NCI-H1417 treated with DMSO at 0.1 percent for 48 hours (cell line): ENCODE data around the gene PLEKHS1.
A peak's percentile ranks its signal among the peaks of the same experiment; 100 is the strongest.

ENCODE experiments used
- DNase-seq: peaks from one replicate; lab custom pipeline; 2025; lab: John Stamatoyannopoulos, UW

Gene PLEKHS1

DNA sequence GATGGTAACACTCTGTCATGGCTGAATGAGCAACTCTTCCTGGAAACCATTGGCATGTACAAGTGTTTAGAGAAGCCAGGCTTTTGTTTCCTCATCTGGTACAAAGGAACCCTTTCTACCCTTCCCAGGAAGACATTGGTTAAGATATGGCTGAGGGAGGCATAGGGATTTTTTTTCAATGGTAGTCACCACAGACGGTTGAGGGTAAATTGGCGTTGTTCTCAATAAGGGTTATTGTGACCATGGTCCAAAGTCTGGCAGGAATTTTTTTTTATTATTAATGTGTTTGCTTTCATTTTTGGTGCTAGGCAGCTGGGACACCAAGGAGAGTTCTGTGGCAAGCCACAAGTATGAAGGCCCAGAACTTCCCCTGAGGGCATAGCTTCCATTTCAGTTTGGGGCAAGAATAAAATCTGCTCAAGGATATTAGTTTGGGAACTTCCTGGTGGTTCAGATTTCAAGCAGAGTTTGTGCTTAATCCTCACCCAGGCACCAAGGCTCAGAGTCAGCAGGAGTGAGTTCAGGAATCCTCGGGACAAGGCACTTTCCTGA, at the start of gene PLEKHS1:
Gene PLEKHS1 (plus strand): TSS at position 502 of the 552 bp plus-strand sequence. CDS start 3,596 bp downstream, outside the sequence.
- DNase-seq, result no peak

DNA sequence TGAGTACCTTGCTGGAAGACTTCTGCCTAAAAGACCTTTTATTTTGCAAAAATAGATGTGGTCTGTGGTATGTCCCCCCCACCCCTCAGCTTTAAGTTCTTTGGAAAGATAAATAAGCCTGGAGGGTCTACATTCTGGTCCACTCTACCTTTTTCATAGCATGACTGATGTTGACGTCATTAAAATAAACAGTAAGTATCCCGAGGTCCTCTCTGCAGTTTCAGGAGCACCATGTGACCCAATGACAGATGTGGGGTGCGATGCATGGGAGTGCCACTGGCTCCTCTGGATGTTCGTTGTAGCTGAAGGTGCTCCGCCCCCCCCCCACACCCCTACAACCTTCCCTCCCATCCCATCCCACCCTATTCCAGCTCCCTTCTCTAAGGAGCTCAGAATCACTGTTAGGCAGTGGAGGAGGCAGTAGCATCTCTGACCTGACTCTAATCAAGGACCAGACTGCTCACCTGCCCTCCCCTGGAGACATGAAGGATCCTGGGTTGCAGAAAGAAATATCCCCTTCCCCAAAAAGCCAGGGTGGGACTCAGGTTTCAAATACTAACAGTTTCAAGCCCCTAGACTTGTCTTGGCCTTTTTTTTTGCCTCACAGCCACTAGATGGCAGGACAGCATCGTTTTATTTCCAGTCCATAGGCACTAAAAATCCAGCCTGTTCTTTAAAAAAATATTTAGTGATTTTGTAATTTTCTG, 46.7 kb upstream of the PLEKHS1 start:
- DNase-seq, result no peak

DNA sequence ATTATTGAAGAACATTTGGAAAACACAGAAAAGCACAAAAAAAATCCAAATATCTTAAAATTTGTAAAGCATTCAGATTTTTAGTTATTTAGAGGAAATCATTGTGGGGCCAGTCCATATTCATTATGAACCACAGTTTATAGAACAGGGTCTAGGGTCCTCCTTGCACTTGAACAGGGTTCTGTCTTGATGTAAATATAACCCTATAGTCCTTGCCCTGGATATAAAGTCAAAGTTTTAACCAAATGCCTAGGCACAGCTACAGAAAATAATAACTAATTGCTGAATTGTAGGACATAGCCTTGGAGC, 46.2 kb upstream of the PLEKHS1 start:
- DNase-seq, result no peak

DNA sequence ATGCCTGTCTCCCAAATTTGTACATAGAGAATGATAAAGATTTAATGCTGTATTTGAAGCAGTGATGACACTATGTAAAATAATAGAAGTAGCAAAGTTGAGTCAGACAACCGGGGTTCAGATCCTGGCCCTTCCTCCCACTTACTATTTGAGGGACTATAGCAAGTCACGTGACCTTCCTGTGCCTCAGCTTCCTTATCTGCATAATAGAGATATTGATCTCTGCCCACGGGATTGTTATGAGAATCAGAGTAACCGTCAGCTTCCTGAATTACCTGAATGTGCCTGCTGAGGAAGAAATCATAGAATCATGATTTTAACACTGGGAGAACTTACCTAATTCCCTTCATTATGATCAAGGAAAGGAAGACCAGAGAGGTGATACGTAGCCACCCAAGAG, 44.9 kb upstream of the PLEKHS1 start:
- no peak for DNase-seq

DNA sequence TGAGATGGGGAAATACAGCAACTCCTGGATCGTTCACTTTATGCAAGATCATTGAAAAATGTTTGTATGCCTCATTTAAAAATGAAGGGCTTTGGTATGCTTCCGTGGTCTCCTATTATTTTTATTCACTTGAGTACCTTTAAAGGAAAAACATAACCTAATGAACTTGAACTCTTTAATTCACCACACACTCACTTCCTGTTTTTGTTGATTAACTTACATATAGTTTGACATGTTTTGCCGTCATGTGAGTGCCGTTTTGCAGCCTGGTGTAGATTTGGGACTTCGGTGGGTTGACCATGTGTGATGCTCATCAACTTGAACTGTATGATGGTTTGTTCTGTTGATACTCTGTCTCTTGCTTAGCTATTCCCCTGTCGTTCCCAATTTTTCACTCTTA, 42.8 kb upstream of the PLEKHS1 start:
- no peak for DNase-seq

DNA sequence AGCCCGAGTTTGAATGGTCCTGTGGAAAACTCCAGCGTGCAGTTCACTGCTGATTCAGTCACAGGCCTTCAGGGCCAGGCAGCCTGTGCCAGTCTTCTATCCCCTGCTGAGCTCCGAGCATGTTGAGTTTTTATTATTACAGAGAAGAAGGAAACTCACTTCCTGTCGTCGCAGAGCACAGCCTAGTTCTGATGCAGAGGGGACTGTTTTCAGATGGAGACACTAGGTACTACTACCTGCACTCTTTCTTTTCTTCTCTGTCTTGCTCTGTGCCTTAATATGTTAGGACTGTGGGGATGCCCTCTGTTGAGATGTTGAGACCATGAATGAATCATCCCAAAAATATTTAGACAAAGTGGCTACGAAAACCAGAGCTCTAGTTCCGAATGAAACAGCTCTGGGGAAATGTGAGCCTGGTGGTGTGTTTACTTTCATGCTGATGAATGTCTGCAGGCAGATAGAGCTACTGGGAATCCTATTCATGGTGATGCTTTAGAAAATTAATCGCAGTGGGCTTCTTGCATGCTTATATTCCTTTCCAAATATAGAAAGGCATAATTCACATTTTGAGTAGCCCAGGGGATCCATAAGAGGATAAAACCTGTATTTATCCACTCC, 42.2 kb upstream of the PLEKHS1 start:
- DNase-seq, result peak; percentile 7

DNA sequence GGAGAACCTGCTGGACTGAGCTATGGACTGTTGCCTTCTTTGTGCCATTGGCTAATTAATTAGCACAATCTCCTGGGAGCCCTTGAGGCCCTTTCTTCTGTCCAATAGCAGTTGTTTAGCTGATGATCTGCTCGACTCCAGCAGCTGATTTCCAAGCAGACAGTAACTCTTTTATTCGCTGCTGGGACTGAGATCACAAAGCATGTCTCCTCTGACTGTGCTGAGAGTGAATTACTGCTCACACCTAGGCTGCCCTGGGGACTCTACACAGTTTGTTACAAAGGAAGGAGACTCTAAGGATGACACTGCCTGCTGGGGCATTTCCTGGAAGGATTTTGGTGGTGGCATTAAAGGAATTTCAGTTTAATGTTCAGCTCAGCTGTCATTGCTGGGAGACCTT, 40.3 kb upstream of the PLEKHS1 start:
- no peak for DNase-seq

DNA sequence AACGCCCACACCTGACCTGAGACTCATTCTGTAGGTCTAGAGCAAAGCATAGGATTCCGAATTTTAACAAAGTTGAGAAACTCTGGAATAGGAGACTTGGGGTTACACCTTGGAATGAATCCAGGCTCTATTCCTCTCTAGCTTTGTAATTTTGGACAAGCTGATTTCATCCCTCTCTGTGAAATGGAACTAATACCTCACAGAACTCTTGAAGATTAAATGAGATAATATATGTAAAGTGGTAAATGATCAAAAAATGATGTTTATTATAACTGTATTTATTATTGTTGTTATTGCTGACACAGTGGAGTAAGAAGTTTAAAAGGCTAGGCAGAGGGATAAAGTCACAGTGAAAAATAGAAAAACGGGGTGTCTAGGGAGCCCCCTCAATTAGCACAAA, 39.5 kb upstream of the PLEKHS1 start:
- DNase-seq, result no peak

DNA sequence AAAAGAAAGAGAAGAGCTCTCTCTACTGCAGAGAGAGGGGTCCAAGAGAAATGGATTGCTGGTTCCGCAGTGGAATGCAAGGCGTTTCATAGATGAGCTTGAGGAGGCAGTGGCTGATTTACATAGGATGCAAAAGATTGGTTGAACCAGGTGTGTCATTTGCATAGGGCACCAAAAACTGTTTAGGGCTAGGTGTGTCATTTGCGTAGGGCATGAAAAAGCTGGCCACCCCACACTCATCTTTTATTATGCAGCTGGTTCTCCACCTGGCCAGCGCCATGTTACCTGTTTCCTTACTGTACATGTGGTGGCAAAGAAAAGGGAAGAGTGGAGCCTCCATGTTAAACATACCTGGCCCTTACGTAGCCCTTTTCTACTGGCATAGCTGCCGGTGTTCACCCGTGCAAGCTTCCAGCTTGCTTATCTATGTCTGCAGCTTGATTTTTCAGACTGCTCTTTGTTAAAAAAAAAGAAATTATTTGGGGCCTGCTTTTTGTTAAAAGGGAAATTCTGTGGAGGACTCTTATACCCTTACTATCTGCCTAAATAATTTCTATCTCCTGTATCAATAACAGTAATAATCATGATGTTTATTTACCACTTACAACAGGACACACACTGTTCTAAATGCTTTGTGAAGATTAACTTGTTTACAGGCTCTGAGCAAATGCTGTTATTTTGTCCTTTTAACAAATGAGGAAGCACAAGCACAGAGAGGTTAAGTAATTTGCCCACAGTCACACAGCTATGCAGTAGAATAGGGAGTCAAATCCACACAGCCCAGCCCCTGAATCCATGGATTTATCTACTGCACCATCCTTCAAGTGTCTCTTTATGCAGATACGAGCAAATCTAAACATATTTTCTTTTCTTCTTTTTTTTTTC, 38.5 kb upstream of the PLEKHS1 start:
- DNase-seq, result no peak

DNA sequence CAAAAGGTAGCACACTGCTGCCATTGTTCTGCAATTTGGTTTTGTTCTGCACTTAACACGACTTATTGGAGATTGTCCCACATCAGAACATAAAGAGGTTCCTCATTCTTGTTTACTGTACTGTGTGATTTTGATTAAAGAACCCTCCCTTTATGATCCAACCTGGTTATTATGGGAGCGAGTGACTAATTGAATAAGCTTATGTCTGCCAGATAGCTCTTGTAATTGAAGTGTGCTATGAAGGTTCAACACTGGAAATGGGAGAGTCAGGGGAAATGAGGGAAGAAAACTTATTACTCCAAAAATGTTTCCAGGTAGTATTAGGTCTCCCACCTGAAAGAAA, 37.9 kb upstream of the PLEKHS1 start:
- no peak for DNase-seq

DNA sequence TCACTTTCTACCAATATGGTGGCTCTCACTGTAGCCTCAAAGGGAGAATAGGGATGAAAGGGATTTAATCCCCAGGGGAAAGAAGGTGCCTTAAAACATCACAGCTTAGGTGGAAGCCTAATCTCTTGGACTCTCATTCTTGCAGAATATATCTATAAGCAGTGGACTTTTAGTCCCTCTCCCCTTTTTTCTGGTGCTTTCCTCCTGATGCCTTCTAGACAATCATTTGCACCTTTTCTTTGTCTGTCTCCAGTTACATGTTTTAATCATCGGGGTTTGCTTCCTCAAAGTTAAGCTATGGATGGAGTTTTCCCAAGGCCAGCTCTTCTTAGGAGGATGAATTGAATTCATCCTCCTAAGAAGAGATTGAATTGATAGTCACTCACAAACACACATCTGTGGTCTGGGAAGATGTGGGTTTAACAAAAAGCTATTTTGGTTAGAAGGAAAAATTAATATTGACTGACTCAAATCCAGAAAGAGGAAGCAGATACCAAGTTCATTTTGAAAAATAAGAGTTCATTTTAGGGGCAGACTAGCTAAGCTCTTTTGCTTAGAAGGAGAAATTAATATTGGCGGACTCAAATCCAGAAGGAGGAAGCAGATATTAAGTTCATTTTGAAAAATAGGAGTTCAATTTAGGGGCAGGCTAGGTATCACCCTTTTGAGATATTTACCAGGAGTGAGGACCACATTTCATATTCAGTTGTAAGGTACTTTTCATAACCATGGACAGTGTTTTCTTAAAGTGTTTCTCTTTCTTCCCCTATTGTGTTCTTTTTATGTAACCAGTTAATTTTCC, 35.2 kb upstream of the PLEKHS1 start:
- no peak for DNase-seq

DNA sequence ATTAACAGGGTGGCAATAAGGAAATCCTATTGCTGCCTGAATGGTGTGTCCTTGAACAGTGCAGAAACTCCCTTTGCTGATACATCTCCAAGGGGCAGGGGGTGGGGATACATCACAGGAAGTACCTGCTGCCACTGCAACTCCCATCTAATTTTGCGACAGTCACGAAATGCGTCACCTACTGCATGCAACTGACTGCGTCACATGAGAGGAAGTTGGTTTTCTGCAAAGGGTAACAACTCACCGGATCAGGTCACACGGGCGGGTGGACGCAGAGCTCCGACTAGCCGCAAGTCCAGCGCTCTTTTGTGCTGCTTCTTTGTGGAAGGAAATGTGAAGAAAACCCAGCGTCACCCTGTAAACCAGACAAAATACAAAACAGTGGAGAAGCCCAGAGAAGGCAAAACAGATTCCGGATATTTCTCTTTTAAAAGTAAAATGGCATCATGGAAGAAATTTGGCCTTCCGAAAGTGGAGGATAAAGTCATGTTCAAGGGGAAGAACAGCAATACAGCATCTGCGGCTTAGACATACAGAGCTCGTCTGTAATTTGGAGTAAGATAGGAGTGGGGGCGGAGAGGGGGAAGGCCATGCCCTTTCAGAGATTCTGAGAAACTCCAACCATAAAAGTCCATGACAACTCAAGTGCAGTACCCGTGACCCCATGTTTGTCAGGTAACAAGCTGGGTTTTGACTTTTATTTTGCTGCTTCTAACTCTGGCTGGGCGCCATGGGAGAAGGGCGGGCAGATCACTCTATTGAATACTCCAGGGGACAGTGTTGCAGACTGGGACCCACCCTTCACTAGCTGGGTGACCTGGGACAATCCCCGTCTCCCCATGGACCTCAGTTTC, 32.3 kb upstream of the PLEKHS1 start:
- DNase-seq, result no peak

DNA sequence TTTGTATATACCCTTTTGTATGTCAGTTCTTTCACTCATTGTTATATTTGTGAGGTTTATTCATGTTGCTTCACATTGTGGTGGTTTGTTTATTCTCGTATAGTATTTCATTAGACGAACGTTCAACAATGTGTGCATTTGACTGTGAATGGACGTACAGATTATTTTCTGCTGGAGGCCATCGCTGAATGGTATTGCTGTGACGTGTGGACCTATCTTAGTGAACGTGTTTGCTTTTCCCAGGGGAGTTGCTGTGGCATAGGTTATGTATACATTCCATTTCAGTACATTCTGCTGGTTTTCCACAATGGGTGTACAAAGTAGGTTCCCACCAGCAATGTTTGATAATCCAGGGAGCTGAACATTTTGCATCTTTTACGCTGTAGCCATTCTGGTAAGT, 31.1 kb upstream of the PLEKHS1 start:
- no peak for DNase-seq

DNA sequence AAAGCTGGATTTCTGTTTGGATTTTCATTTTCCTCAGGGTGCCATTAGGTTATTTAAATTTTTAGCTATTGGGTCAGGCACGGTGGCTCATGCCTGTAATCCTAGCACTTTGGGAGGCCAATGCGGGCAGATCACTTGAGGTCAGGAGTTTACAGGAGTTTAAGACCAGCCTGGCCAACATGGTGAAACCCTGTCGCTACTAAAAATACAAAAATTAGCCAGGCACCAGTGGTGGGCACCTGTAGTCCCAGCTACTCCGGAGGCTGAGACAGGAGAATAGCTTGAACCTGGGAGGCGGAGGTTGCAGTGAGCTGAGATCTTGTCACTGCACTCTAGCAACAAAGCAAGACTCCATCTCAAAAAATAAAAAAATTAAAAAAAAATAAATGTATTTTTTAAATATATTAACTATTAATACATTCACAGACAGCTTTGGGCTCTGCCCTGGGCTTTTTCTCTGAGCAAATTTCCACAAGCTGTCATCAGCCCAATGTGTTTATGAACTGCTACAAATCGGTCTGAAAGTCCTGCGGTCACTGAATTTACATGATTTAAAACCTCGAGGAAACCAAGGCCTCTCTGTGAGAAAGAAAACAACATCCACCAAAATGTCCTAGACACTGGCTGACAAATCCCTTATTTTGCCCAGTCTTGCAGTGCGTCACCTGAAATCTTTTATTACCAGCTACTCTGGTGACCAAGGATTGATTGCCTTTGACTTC, 19.2 kb upstream of the PLEKHS1 start:
- DNase-seq, result no peak

DNA sequence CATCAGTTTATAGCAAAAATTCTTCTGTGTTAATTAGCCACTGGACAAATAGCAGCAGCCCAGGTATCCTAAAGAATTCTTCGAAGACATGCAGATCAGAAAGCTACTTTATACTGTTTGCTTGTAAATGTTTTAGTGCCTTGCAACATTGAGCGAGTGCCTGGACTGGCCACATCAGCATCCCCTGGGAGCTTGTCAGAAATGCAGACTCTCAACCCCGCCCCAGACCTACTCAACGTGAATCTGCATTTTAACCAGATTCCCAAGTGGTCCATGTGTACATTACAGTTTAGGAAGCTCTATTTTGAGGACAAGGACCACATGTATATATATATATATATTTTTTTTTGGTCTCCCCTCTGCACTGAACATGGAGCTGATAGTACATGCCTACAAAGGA, 18.5 kb upstream of the PLEKHS1 start:
- no peak for DNase-seq

DNA sequence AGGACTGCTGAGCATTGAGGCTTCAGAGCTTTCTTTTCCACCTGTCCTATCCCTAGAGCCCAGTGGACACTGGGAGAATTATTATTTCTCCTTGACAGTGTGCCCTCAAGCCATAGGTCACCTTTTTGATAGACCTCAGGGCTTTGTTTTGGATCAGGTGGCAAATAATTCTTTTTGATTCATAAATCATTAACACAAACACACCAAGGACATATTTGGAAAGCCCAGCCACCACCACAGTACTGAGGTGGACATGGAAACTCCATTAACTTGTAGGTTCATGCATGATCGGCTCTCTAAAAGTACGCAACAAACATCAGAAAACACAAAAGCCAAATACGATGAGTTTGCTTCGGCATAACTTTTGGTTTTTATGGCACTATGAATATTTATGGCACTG, 17.8 kb upstream of the PLEKHS1 start:
- DNase-seq, result no peak

DNA sequence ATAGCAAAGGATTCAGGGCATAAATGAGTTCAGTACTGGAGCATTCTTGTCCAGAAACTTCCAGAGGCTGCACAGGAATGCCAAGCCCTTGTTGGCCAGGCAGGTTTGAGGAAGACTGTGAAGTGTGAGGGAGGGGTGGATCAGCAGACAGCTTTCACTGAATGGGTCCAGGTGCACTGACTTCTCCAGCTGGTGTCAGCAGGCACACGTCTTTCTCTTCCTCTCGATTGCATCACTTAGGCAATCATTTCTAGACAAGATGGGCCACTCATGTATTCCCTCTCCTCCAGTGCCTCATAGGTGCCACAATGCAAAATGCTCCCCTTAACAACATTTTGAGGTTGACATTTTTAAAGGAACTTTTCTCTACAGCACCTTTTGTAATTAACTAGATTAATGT, 15.6 kb upstream of the PLEKHS1 start:
- DNase-seq, result peak; percentile 3

DNA sequence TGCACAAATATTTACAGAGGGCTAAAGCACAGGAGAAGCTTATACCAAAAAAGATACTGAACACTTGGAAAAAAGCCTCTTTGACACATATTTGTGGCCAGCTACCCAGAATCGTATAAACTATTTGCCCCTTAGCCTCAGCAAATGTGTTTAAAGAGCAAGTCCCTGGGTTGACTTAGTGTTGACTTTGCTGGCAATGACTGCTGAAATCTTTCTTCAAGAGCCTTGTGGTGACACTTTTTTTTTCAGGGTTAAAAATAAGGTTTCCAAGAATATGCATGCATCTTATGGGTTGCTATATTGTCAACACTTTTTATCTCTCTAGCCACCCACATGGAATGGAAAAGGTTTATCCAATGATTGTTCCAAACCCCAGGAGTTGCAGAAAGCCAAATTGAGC, 14.9 kb upstream of the PLEKHS1 start:
- DNase-seq, result no peak

DNA sequence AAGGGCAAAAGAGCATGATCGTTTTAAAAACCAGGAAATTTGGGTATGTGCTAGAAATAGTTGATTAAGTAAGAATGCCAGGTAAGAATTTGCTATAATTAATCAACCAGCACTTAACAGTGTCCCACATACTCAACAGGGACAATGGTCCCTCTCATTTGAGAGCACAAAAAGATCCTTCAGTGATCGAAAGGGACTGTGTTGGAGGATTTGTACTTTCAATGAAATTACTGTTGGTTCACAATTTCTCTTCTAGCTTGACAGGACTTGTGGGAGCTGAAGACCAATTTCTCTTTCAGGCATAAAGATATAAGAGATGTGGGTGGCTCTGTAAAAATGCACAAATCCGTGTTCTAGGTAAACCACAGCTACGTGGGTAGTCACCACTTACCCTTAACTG, 12.5 kb upstream of the PLEKHS1 start:
- DNase-seq, result no peak

DNA sequence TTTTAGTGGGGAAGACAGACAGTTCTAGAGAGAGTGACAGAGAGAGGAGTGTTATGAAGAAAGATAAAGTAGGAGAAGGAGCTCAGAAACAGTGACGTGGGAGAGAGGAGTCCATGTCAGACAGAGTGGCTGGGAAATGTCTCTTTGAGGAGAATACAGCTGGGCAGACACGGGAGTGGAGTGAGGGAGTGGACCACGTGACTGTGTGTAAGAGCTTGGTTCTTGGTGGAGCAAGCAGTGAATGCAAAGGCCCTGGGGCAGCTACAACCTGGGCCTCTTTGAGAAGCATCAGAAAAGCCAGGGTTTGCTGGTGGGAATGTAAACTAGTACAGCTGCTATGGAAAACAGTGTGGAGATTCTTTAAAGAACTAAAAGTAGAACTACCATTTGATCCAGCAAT, 11.9 kb upstream of the PLEKHS1 start:
- DNase-seq, result no peak

DNA sequence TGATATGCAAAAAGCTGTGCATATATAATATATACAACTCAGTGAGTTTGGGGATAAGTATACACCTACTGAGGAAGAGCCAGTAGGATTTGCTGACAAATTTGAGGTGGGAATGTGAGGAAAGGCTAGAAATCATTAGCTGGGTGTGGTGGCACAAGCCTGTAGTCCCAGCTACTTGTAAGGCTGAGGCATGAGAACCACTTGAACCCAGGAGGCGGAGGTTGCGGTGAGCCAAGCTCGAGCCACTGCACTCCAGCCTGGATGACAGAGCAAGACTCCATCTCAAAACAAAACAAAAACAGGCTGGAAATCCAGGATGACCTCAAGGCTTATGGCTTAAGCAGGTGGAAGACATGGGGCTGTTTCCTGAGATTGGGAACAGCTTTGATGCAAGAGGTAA, 10.6 kb upstream of the PLEKHS1 start:
- no peak for DNase-seq
